Activated naive CD8-positive, alpha-beta T cell treated with anti-CD3 and anti-CD28 coated beads, Interleukin-2, amount 50 U/mL, for 24 hours (primary cell): ENCODE results near the gene NUDT4.
"Not testable (repeated sequence)": the region's sequence is repeated elsewhere in the genome, so short reads cannot be mapped to it uniquely, and the experiment has no call there.

ENCODE experiments used
- ATAC-seq: fragments of 150-1000 bp; cut with Tn5 transposase; one replicate; pipeline ENCODE4 v1.10.0; 2021
- DNase-seq: peaks from one replicate; pipeline ENCODE4 v3.0.0; 2021
- H3K27ac Mint-ChIP-seq: one replicate; pipeline ENCODE4 v1.8.0; 2021; ENCODE audit warnings: mild to moderate bottlenecking, mixed read lengths
- H3K27me3 Mint-ChIP-seq: one replicate; pipeline ENCODE4 v1.8.0; 2021; ENCODE audit warnings: mixed read lengths
- H3K36me3 Mint-ChIP-seq: one replicate; pipeline ENCODE4 v1.8.0; 2021; ENCODE audit warnings: low read depth, mixed read lengths
- H3K4me1 Mint-ChIP-seq: one replicate; pipeline ENCODE4 v1.8.0; 2021; ENCODE audit warnings: mixed read lengths
- H3K4me3 Mint-ChIP-seq: one replicate; pipeline ENCODE4 v1.8.0; 2021; ENCODE audit warnings: mild to moderate bottlenecking, moderate library complexity, mixed read lengths
- H3K9me3 Mint-ChIP-seq: one replicate; pipeline ENCODE4 v1.8.0; 2021; ENCODE audit warnings: mixed read lengths

The NUDT4 gene

DNA sequence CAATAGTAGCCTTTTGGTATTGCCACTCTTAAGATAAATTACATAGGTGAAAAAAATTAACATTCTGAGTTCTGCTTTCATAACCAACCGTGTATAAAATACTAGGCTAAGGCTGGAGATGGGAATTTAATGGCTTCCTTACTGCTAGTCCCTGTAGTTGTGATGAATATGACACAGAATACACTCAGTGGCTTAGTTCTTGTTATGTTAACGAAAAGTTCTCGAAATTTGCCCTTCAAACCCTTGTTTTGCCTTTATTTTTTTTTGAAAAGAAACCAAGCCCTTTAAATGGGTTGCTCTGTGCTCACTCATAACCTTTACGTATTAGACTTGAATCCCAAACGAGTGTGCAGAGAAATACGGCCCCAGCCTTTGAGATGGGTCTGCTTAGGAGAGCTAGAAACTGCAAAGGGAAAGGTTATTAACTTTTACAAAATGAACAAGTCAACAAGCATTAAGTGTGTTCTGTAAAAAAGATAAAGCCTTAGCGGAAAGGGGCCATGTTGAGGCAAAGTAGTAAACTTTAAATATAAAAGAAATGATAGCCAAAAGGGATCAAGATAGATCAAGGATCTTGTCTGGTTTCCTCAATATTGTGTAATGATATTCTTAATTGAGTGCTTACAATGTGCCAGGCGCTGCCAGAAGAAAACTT, 1.7 kb downstream of the NUDT4 start:
- H3K27me3 Mint-ChIP-seq: no peaks in the 10 kb centered on the region
- ATAC-seq (no peak), DNase-seq (no peak)
- H3K9me3 Mint-ChIP-seq: no peaks in the 10 kb centered on the region
- peak overlapping the region; percentile 98 for H3K4me3 Mint-ChIP-seq
- peaks cover 36% of the 10 kb centered on the region for H3K4me1 Mint-ChIP-seq
- peak overlapping the region; percentile 98 for H3K27ac Mint-ChIP-seq
- H3K36me3 Mint-ChIP-seq: peaks cover 36% of the 10 kb centered on the region

DNA sequence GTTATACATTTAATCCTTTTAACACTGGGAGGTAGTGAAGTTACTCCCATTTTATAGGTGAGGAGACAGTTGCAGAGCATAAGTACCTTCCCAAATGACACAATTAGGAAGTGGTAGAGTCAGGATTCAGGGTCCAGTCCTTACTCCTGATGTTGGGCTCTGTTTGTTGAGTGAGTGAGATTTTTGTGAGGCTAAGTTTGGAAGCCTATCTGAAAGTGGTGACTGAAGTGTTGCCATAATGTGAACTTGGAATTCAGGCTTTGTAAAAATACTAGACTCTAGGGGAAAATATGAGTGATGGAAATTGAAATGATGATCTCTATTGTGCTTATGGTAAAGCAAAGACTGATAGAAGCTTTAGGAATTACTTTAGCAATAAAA, 2.2 kb downstream of the NUDT4 start:
- Mint-ChIP-seq H3K27ac (peak overlapping the region; percentile 98), H3K4me3 (peak overlapping the region; percentile 98), H3K4me1 (peaks cover 37% of the 10 kb centered on the region), H3K36me3 (peaks cover 37% of the 10 kb centered on the region), H3K9me3 (no peaks in the 10 kb centered on the region), H3K27me3 (no peaks in the 10 kb centered on the region)
- no peak for DNase-seq
- no peak for ATAC-seq

- Mint-ChIP-seq H3K9me3 (no peaks in the 10 kb centered on the region), H3K27ac (peak overlapping the region; percentile 98), H3K4me3 (peak overlapping the region; percentile 98), H3K4me1 (peaks cover 43% of the 10 kb centered on the region), H3K27me3 (no peaks in the 10 kb centered on the region), H3K36me3 (peaks cover 43% of the 10 kb centered on the region)
- DNase-seq: no peak
- ATAC-seq: no peak
Measured at GRCh38 chr12:93380480-93381121, 2.9 kb downstream of the NUDT4 start.

DNA sequence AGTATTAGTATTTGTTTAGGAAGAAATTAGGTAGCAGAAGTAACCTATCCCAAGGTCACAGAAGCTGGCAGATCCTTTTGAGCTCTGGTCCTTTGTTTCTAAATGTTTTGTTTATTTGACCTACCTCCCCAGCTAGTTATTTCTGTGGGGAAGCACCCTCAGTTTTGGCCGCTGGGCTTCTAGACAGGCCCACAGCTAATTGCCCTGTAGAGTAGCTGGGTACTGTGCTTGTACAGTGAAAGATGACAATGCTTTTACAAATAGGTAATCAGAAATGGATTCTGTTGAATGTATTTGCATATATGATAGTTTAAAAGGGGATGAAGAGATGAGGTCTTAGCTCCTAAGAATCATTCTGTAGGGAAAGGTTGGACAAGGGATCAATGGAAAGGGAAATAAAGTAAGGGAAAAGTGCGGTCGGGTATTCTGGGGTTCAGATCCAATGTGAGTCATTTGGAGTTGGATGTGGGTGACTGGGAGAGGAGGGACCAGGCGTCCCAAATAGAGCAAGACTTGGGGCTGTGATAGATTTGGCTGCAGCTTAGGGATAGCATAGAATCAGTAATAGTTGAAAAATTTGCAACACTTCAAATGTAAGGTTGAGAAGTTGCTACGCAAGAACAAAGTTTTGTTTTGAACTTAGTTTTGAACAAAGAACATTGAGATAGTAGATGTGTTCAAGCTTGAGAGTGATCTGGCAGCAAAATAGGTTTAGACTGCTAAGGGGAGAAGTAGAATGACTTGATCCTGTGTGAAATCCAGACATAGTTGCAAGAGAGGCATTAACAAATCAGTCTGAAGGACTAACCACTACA, 3.6 kb downstream of the NUDT4 start:
- ATAC-seq (no peak), DNase-seq (no peak)
- peaks cover 43% of the 10 kb centered on the region for H3K36me3 Mint-ChIP-seq
- H3K9me3 Mint-ChIP-seq: no peaks in the 10 kb centered on the region
- peak overlapping the region; percentile 98 for H3K4me3 Mint-ChIP-seq
- H3K27me3 Mint-ChIP-seq: no peaks in the 10 kb centered on the region
- peaks cover 46% of the 10 kb centered on the region for H3K4me1 Mint-ChIP-seq
- H3K27ac Mint-ChIP-seq: peak overlapping the region; percentile 98

- Mint-ChIP-seq H3K27ac (peak overlapping the region; percentile 98), H3K36me3 (peaks cover 46% of the 10 kb centered on the region), H3K4me1 (peaks cover 49% of the 10 kb centered on the region), H3K4me3 (peak overlapping the region; percentile 98)
- H3K27me3 Mint-ChIP-seq, DNase-seq, ATAC-seq, H3K9me3 Mint-ChIP-seq: not testable (repeated sequence)
Measured at GRCh38 chr12:93381976-93382437, 4.3 kb downstream of the NUDT4 start.

DNA sequence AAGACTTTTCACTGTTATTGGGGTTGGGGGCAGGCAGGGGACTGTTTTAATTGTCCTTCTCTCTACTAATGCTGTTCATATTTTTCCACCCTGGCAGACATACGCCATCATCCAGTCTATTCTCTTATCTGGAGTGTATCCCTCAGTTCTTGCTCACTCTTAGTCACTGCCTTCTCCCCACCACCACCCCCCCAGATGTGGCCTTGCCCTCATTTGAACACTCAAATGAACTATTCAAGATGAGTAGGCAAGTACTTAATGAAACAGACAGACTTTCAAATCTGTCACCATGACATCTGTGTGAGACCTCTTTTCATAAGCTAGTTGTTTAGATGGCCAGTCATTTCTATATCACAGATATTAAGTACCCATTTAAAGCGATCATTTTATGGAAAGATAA, 10.1 kb downstream of the NUDT4 start:
- H3K4me3 Mint-ChIP-seq: peak overlapping the region; percentile 24

DNA sequence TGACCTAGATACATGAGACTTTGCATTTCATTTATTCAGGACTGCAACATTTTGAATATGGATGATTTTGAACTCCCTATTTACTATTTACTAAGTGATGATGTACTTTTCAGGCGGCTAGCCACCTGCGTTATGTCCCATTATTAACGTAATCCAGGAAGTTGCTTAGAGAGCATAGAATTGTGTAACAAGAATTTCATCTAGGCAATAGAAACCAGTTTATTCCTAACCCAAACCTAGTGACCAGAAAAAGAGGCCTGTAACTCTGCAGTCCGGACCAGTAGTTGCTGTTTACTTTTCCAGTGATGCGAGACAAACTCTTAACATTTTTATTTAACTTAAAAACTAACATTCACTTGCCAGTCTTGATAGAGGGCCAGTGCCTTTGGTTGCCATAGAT, 12.3 kb downstream of the NUDT4 start:
- H3K36me3 Mint-ChIP-seq: peaks cover 46% of the 10 kb centered on the region
- no peak for ATAC-seq
- no peak for DNase-seq
- H3K27me3 Mint-ChIP-seq: no peaks in the 10 kb centered on the region
- H3K4me1 Mint-ChIP-seq: peaks cover 56% of the 10 kb centered on the region
- H3K27ac Mint-ChIP-seq: peak overlapping the region; percentile 42
- no peaks in the 10 kb centered on the region for H3K9me3 Mint-ChIP-seq
- peak overlapping the region; percentile 29 for H3K4me3 Mint-ChIP-seq

More for the DNA sequence above, 10.1 kb downstream of the NUDT4 start:
- Mint-ChIP-seq H3K4me1 (peaks cover 68% of the 10 kb centered on the region), H3K9me3 (no peaks in the 10 kb centered on the region), H3K36me3 (peaks cover 52% of the 10 kb centered on the region), H3K27me3 (no peaks in the 10 kb centered on the region), H3K27ac (peak overlapping the region; percentile 88)
- DNase-seq (peak; percentile 51), ATAC-seq (peak; percentile 98)

GRCh38 chr12:93390549-93391297, 13.0 kb downstream of the NUDT4 start:
- H3K9me3 Mint-ChIP-seq: no peaks in the 10 kb centered on the region
- no peak overlapping the region for H3K4me3 Mint-ChIP-seq
- ATAC-seq: no peak
- H3K27ac Mint-ChIP-seq: peak overlapping the region; percentile 59
- H3K36me3 Mint-ChIP-seq: peaks cover 41% of the 10 kb centered on the region
- H3K27me3 Mint-ChIP-seq: no peaks in the 10 kb centered on the region
- no peak for DNase-seq
- H3K4me1 Mint-ChIP-seq: peaks cover 51% of the 10 kb centered on the region

DNA sequence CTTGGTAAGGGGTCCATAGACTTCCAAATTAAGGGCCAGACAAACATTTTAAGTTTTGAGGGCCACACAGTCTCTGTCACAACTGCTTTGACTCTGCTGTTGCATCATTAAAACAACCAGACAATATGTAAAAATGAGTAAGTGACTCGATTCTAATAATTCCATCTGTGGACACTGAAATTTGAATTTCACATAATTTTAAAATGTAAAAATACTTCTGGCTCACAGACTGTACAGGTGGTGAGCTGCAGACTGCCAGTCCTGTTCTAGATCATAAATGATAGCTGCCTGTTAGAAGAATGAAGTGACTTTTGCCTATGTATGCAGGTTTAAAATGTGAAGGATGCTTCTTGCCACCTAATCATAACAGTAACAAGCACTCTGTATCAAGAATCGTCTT, 15.7 kb downstream of the NUDT4 start:
- H3K27ac Mint-ChIP-seq: no peak overlapping the region
- DNase-seq: no peak
- ATAC-seq: no peak
- peaks cover 31% of the 10 kb centered on the region for H3K4me1 Mint-ChIP-seq
- H3K4me3 Mint-ChIP-seq: no peak overlapping the region
- no peaks in the 10 kb centered on the region for H3K9me3 Mint-ChIP-seq
- H3K27me3 Mint-ChIP-seq: no peaks in the 10 kb centered on the region
- H3K36me3 Mint-ChIP-seq: peaks cover 38% of the 10 kb centered on the region

- no peak for ATAC-seq
- Mint-ChIP-seq H3K4me3 (no peak overlapping the region), H3K9me3 (no peaks in the 10 kb centered on the region), H3K27ac (no peak overlapping the region), H3K4me1 (peaks cover 1% of the 10 kb centered on the region), H3K27me3 (no peaks in the 10 kb centered on the region), H3K36me3 (peaks cover 25% of the 10 kb centered on the region)
- no peak for DNase-seq
Measured at GRCh38 chr12:93397412-93397811, 19.7 kb downstream of the NUDT4 start.

DNA sequence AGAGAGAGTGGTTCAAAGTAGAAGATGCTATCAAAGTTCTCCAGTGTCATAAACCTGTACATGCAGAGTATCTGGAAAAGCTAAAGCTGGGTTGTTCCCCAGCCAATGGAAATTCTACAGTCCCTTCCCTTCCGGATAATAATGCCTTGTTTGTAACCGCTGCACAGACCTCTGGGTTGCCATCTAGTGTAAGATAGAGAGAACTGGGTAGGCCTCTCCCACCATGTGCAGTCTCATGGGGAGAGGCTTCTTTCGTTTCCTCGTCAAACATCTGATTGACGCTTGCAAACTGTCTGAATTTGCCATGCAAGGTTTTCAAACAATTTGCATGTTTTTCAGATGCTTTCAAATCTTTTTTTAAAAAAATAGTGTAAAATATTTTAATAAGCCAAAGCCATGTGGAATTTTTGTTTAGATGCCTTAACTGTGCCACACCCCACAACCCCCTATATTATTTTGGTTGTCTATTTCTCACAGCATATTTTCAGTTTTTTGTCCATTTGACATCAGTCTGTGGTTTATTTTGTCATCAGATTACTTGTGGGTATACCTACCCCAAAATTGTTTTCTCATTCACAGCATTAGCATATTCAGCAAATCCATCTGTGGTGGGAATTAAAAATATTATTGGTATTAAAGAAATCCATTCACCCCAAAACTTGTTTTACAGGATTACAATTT, 21.6 kb downstream of the NUDT4 start:
- not testable (repeated sequence) for H3K9me3 Mint-ChIP-seq, H3K4me1 Mint-ChIP-seq, H3K27me3 Mint-ChIP-seq, H3K4me3 Mint-ChIP-seq, DNase-seq, H3K27ac Mint-ChIP-seq
- ATAC-seq: peak; percentile 98
- peaks cover 38% of the 10 kb centered on the region for H3K36me3 Mint-ChIP-seq

DNA sequence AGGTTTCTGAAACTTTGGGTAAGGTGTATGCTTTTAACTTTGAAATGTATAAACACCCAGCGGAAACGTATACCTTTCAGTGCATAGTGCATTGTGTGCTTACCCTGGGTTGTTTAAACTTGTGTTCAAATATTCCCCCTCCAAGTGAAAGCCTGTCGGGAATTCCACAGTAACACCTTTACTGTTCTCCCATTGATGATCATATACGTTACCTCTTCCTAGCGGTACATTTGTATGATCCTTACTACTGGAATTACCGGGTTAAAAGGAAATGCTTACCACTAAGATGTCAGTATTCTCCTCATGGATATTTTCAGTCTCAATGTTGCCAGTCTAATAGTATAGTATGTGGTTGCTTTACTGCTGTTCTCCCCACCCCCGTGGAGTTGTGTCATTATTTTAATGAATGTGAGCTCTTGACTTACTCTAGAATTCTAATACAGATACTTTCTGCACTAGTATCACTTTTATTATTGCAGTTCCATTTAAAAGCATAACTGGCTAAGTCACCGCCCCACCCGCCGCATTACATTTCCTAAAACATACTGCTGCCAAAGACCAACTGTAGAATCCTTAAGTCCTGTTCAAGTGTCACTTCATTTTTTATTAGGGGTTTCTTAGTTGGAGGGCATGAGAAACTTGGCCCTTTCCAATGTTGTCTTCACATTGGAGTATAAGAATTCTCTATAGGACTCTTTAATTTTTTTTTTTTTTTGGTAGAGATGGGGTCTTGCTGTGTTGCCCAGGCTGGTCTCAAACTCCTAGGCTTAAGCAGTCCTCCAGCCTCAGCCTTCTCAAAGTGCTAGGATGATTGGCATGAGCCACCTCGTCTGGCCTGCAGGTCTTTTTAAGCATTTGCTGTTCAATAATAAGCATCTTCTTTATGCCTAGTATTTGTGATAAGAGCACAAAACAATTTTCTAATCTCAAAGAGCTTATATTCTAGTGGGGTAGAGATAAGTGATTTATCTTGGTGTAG, 24.9 kb downstream of the NUDT4 start:
- Mint-ChIP-seq H3K27me3 (no peaks in the 10 kb centered on the region), H3K9me3 (no peaks in the 10 kb centered on the region), H3K27ac (peak overlapping the region; percentile 49), H3K36me3 (peaks cover 34% of the 10 kb centered on the region), H3K4me3 (no peak overlapping the region), H3K4me1 (peaks cover 10% of the 10 kb centered on the region)
- ATAC-seq (peak; percentile 22), DNase-seq (no peak)
